HL-60 (cell line): ENCODE results near the gene ITPR3.

Source experiments
- DNase-seq, 2 experiments: peaks; one replicate each; pipeline ENCODE4 v3.0.0-alpha.2; 2010 to 2020; ENCODE audit warnings: low read depth in 1 of 2, low spot score in 1 of 2
- H3K27ac ChIP-seq: fragments of 250-450 bp; sonication (Bioruptor Pico); replicated peaks from 2 replicates; pipeline ENCODE4 v1.5.1; 2020; ENCODE audit warnings: mild to moderate bottlenecking, moderate library complexity
- H3K27me3 ChIP-seq: fragments of 250-450 bp; sonication (Bioruptor Pico); 2 replicates; pipeline ENCODE4 v1.5.1; 2021; ENCODE audit warnings: mild to moderate bottlenecking, moderate library complexity; ENCODE audit not compliant: insufficient read depth, poor library complexity, severe bottlenecking
- H3K4me3 ChIP-seq: replicated peaks from 2 replicates; pipeline ENCODE4 v1.5.1; 2011; ENCODE audit warnings: mild to moderate bottlenecking, control low read depth, low read length; ENCODE audit not compliant: insufficient read depth
- GABPA ChIP-seq: IDR thresholded peaks from 2 replicates; pipeline ENCODE4 v1.6.1; 2012; ENCODE audit warnings: low read depth
- POLR2AphosphoS5 ChIP-seq: IDR thresholded peaks from 2 replicates; pipeline ENCODE4 v1.6.1; 2012; ENCODE audit warnings: low read depth
- SPI1 ChIP-seq: IDR thresholded peaks from 2 replicates; pipeline ENCODE4 v1.6.1; 2012; ENCODE audit warnings: low read depth, mild to moderate bottlenecking, borderline replicate concordance
- TF ChIP-seq, protein P1 (sequence below): IDR thresholded peaks from 2 replicates; pipeline ENCODE4 v1.6.1; 2012; ENCODE audit warnings: low read depth; ENCODE audit not compliant: insufficient replicate concordance
- TF ChIP-seq, protein P2 (sequence below): IDR thresholded peaks from one replicate; pipeline ENCODE4 v1.5.1; 2011; ENCODE audit warnings: low read length, control low read depth, inconsistent platforms; ENCODE audit not compliant: insufficient read depth

ITPR3 gene

DNA sequence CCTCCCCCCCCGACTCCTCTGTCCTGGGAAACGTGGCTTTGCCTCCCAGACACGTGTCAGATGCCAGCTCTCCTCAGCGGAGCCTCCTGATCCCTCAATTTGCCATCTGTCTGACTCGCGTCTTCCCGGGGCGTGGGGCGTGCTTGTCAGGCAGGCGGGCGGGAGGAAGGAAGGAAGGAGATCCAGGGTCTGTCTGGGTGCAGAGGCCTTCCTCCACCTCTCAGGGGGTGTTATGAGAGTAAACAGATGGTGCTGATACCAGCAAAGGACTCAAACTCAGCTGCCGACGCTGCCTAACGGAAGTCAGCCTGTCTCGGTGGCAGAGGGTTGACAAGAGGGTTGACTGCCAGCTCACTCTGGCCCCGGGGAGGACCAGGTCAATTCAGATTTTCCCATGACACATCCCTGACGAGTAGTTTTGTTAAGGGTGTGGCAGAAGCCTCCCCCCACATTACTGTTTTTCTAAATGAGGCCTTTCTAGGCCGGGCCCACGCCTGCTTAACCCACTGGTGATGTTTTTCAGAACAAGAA lies 73.3 kb downstream of the ITPR3 start:
- Histone ChIP-seq H3K4me3 (no peak overlapping the region), H3K27me3 (no peaks in the 10 kb centered on the region), H3K27ac (no peak overlapping the region)
- no peak for DNase-seq
- no peak for TF ChIP-seq GABPA
- no peak for TF ChIP-seq POLR2AphosphoS5
- TF ChIP-seq, protein P1, sequence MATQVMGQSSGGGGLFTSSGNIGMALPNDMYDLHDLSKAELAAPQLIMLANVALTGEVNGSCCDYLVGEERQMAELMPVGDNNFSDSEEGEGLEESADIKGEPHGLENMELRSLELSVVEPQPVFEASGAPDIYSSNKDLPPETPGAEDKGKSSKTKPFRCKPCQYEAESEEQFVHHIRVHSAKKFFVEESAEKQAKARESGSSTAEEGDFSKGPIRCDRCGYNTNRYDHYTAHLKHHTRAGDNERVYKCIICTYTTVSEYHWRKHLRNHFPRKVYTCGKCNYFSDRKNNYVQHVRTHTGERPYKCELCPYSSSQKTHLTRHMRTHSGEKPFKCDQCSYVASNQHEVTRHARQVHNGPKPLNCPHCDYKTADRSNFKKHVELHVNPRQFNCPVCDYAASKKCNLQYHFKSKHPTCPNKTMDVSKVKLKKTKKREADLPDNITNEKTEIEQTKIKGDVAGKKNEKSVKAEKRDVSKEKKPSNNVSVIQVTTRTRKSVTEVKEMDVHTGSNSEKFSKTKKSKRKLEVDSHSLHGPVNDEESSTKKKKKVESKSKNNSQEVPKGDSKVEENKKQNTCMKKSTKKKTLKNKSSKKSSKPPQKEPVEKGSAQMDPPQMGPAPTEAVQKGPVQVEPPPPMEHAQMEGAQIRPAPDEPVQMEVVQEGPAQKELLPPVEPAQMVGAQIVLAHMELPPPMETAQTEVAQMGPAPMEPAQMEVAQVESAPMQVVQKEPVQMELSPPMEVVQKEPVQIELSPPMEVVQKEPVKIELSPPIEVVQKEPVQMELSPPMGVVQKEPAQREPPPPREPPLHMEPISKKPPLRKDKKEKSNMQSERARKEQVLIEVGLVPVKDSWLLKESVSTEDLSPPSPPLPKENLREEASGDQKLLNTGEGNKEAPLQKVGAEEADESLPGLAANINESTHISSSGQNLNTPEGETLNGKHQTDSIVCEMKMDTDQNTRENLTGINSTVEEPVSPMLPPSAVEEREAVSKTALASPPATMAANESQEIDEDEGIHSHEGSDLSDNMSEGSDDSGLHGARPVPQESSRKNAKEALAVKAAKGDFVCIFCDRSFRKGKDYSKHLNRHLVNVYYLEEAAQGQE: no peak
- no peak for TF ChIP-seq SPI1
- TF ChIP-seq, protein P2, sequence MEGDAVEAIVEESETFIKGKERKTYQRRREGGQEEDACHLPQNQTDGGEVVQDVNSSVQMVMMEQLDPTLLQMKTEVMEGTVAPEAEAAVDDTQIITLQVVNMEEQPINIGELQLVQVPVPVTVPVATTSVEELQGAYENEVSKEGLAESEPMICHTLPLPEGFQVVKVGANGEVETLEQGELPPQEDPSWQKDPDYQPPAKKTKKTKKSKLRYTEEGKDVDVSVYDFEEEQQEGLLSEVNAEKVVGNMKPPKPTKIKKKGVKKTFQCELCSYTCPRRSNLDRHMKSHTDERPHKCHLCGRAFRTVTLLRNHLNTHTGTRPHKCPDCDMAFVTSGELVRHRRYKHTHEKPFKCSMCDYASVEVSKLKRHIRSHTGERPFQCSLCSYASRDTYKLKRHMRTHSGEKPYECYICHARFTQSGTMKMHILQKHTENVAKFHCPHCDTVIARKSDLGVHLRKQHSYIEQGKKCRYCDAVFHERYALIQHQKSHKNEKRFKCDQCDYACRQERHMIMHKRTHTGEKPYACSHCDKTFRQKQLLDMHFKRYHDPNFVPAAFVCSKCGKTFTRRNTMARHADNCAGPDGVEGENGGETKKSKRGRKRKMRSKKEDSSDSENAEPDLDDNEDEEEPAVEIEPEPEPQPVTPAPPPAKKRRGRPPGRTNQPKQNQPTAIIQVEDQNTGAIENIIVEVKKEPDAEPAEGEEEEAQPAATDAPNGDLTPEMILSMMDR: no peak

DNA sequence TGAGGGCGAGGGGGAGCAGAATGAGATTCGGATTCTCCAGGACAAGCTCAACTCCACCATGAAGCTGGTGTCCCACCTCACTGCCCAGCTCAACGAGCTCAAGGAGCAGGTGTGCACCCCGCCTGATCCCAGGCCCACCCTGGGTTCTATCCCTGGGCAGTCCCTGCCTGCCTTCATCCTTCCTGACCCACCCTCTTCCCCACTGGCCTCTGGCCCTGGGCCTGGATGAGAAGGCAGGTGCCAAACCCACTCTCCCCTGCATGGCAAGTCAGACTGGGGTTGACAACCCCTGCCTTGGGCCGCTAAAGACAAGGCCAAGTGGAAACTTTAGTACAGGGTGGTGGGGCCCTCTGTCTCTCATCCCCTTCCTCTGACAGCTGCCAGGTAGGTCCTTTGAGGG lies 73.9 kb downstream of the ITPR3 start:
- Histone ChIP-seq H3K4me3 (no peak overlapping the region), H3K27me3 (no peaks in the 10 kb centered on the region), H3K27ac (no peak overlapping the region)
- DNase-seq: no peak
- TF ChIP-seq GABPA (no peak), POLR2AphosphoS5 (no peak), SPI1 (no peak)
- TF ChIP-seq, protein P2: no peak
- TF ChIP-seq, protein P1: no peak

DNA sequence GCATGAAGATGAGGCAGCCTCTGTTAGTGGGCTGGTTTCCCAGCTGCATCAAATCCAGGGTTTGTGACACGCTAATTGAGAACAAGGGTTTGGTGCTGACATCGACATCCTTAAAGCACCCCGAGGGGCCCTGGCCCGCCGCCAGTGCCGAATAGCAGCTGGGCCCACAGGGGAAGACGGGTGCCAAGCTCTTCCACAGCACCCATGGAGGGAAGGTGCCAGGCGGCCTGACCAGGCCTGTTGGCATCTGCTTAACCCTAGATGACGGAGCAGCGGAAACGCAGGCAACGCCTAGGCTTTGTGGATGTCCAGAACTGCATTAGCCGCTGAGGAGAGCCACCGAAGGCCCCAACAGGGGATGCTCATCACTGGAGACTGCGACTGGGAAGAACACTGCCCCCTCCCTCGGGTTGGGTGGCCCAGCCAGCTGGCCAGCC lies 74.3 kb downstream of the ITPR3 start:
- TF ChIP-seq GABPA: no peak
- TF ChIP-seq SPI1: no peak
- TF ChIP-seq, protein P1: no peak
- TF ChIP-seq POLR2AphosphoS5: no peak
- TF ChIP-seq, protein P2: no peak
- Histone ChIP-seq H3K4me3 (no peak overlapping the region), H3K27ac (no peak overlapping the region), H3K27me3 (no peaks in the 10 kb centered on the region)
- DNase-seq: no peak
